HG02870 (cell line): ENCODE data around the gene KCTD18.

ENCODE experiments used
- ATAC-seq: cut with Tn5 transposase; IDR thresholded peaks from one replicate; pipeline ENCODE4 v1.9.1; 2021; ENCODE audit warnings: mild to moderate bottlenecking, moderate library complexity; ENCODE audit not compliant: unreplicated experiment

Gene KCTD18

GRCh38 chr2:200488169-200488568 lies 21.7 kb downstream of the KCTD18 start:
- no peak for ATAC-seq

DNA sequence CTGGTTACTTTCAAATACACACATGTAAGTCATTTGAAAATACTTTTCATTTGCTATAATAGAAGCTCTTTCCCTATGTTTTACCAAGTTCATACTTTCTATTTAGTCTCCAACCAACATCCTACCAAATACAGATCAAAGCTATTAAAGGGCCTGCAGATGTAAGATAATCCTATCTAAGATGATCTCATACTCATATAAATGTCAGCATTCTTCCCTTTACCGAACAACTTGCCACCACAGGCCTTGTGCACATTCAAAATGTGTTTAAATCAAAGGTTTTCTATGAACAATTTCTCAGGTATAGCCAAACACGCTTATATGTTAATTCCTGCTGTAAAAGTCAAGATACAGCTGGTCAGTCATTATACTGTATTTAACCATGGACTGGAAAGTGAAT lies 23.3 kb downstream of the KCTD18 start:
- no peak for ATAC-seq

DNA sequence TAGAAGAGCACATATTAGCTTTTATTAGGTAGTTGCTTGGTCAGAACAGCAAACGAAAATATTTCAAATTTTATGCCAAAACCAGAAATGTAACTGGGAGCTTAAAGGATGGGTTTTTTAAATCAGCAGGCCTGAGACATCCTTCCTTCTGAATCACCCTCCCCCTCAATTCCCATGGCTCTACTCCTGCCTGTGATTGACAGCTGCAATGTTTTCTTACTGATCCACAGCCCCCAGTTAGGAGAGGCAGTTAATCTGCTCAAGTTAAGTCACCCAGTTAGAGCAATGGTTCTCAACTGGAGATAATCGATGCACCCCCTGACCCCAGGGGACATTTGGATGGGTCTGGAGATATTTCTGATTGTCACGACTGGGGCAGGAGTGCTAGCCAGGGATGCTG lies 24.9 kb downstream of the KCTD18 start:
- no peak for ATAC-seq

DNA sequence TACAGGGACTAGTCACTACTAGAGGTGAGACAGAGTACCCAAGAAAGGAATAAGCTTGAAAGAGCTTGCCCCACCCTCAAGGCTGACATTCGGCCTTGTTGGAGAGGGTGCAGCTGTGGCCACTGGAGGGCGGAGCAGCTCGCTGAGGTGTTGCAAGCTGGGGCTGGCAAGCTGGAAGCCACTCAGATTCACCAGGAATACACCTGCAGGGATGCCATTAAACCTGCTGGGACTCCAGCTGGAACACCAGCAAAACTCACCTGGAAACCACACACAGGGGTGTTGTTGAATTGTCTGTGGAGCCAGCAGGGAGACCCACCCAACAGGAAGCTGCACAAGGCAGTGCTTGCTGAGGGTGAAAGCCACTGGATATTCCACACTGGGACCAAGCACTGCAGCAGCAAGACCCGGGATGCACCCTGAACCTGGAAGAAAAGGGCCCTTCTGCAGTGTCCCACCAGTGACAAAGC lies 26.1 kb downstream of the KCTD18 start:
- peak; percentile 47 for ATAC-seq

GRCh38 chr2:200482194-200482593 lies 27.7 kb downstream of the KCTD18 start:
- no peak for ATAC-seq

DNA sequence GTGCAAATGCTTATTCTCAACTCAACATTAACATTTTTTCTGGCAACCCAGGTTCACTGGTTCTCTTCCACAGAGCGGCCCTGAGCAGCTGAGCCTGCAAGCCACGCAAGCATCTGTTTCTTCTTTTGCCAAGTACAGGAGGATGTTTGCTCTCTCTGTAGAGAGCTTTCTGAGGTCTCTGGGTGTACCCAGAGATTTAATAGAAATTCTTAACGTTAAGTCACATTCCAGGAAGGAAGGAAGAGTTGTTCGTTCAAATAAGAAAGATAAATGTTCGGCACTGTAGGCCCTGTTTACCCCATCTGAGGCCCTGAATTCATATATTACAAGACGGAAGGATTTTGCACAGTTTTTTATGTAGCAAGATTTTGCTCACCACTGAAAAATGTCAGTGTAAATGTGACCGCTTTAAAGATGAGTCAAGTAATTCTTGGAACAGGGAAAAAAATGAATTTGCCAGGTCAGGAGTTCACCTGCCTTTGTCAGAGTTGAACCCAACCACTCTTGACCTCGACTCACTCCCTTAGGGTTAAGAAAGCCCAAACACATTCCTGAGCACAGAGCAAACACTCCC lies 30.1 kb downstream of the KCTD18 start:
- no peak for ATAC-seq

DNA sequence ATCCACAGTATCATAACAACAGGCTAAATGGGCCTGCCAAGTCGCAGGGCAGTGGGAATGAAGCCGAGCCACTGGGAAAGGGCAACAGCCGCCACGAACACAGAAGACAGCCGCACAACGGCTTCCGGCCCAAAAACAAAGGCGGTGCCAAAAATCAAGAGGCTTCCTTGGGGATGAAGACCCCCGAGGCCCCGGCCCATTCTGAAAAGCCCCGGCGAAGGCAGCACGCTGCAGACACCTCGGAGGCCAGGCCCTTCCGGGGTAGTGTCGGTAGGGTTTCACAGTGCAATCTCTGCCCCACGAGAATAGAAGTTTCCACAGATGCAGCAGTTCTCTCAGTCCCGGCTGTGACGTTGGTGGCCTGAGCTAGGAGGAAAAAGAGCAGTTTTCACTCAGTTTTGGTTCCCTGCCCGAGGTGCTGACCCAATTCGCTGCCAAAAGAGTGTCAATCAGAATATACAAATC lies 32.2 kb downstream of the KCTD18 start:
- ATAC-seq = no peak

DNA sequence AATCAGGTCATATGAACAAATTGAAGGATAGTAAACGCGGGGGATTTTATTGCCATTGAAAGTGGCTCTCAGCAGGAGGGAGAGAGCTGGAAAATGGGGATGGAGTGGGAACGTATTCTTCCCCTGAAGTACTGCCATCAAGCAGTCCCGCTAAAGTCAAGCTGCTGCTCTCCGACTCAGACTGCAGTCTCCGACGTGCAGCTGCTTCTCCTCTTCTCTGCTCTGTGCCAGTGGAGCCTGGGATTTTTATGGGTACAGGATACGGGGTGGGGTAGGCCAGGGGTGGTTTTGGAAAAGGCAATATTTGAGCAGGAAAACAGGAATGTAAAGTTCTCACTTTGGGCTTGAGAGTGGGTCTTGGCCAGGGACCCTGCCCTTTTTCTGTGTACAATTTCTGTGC lies 33.0 kb downstream of the KCTD18 start:
- no peak for ATAC-seq

GRCh38 chr2:200475795-200476194 lies 34.1 kb downstream of the KCTD18 start:
- ATAC-seq = no peak

DNA sequence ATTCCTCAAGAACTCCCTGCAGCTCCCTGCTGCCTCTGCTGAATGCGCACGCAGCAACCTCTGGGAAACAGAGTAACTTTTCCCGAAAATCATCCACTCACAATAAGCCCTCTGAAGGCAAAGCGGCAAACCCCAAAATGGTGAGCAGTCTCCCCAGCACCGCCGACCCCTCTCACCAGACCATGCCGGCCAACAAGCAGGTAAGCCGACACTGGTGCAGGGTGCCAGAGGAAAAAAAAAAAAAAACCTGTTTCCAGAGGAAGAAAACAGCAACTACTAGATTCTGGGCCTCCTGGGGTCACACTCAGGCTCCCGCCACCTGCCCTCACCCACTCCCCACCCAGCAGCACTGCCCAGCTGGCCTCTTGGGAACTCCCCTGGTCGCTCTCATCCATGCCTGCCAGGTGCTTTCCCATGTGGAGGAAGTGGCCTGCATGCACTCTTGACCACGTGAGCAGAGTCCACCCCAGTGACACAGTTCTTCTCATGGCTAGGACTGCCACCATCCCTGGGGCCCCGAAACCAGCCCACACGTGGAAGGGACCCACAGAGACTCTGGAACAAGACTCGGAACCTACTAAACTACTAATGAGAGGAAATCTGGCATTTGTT lies 36.9 kb downstream of the KCTD18 start:
- no peak for ATAC-seq

- ATAC-seq = peak; percentile 22
Observed at GRCh38 chr2:200471928-200472645, 37.8 kb downstream of the KCTD18 start.

DNA sequence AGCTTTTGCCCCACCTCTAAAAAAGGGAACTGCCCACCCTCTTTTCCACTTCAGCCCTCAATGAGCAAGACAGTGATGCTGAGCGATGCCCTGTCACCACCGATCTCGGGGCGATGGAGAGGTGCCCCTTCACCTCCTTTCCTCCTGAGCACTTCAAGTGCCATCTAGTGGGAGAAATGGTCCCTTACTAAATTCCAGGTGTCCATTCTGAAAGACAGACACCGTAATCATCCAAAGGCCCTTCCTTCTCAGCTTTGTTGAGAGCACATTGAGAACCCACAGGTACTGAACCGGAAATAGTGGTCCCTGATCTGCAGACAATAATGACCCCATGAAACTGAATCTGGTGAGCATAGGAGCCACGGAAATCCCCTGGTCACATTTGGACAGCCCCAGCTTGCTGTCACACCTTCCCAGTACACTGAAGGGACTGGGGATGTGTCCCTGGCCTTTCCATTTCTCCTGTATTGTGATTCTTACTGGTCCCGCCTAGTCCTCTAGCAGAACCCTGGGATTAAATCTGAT lies 38.5 kb downstream of the KCTD18 start:
- ATAC-seq = peak; percentile 88

DNA sequence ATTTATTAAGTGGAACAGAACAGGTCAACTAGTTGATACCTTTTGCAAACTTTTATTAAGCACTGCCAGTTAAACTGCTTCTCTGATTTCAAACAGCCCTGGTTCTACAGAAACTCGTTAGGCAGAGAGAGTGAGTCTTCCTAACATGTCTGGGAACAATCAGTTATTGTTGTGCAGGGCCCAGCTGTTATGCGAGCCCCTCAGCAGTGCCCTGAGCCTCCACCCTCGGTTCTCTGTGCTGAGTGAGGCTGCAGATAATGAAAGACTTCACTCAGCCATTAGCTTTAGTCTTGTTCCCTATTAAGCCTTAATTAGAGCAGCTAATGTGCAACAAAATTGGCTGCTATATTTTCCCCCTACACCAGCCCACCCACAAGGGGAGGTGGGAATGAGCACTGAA lies 39.6 kb downstream of the KCTD18 start:
- no peak for ATAC-seq

- no peak for ATAC-seq
Observed at GRCh38 chr2:200469708-200470211, 40.1 kb downstream of the KCTD18 start.

DNA sequence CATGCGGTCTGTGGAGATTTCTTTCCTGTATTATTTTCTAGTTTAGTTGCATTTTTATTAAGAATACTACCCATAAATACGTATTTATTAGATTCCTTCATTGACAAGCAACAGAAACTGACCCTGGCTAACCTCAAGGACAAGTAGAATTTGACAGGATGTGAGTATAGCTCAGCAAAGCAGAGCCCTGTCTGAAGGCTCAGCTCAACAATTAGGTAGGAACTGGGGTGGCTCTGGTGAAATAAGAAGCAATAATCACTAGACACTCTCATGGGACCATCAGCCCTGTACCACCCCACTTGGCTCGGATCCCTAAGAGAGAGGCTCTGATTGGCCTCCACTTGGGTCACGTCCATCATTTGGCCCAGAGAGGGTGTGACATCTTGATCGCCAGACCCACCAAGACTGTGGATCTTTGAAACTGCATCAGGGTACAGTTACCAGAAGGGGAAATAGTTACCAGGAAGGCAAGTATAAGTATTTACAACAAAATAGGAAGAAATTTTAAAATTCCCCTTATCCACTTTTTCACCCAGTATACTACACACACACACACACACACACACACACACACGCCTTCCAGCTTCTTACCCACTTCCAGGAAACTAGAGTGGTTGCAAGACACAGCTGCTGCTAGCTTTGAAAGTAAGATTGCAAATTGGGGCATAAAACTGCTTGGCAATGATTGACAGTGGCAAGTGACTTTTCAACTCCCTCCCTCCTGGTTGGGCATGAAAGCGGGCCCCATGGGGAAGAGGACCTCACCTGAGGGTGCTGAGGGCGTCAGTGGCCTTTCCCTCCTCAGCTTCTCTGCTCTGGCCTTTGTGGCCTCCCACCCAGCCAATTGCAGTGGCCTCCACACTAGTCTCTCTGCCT lies 41.8 kb downstream of the KCTD18 start:
- no peak for ATAC-seq

GRCh38 chr2:200466425-200467418 lies 43.1 kb downstream of the KCTD18 start:
- no peak for ATAC-seq

DNA sequence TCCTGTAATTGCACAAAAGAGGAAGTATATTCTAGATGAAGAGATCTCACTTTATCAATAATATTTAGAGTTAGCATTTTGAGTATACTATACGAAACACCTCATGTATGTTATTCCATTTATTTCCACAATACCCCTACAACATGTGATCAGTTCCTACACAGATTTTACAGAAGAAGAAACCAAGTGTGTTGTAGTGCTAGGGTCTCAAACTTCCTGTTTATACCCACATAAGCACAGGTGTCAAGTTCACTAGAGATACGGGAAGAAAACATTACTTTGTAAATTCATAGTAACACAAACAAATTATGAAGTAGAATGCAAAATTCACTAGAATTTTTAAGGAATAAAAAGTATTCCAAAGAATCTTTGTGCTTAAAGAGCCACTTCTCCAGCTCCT lies 46.4 kb downstream of the KCTD18 start:
- ATAC-seq = no peak

- no peak for ATAC-seq
Observed at GRCh38 chr2:200461846-200462710, 47.8 kb downstream of the KCTD18 start.

DNA sequence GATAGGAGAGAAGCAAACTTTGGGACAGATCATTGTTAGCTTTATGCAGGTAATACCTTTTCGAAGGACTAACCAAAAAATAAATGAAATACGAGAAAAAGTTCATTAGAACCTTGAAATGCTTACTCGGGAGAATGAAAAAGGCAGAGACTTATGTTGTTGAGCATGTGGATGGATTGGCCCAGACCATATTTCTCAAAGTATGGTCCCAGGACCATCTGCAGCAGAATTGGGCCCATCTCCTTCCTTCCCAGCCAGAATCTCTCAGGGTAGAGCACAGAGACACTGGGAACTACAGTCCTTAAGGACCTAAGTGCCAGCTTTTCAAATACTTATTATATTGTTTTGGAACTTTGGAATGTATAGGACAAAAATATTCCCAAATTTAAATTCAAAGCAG lies 50.8 kb downstream of the KCTD18 start:
- no peak for ATAC-seq
